GM23338 (cell line): Measurements from ENCODE around the gene LMX1B. TPM values are rescaled to one million over a fixed set of nuclear protein-coding genes. Genes with fewer than 3 reads are reported as not detected.

Source experiments
- ATAC-seq: fragments of 200-7000 bp; cut with Tn5 transposase; 3 replicates; pipeline ENCODE4 v1.9.1; 2020
- DNase-seq: peaks from one replicate; pipeline ENCODE4 v3.0.0-alpha.2; 2015; ENCODE audit warnings: low spot score
- H2AFZ ChIP-seq: fragments of 200-600 bp; sonication (generic); 2 replicates; pipeline ENCODE4 v1.8.0; 2016; ENCODE audit warnings: antibody characterized with exemption, mild to moderate bottlenecking, moderate library complexity
- H3F3A ChIP-seq: fragments of 200-600 bp; sonication (generic); replicated peaks from 2 replicates; pipeline ENCODE4 v1.8.0; 2017; ENCODE audit warnings: antibody characterized with exemption, mixed run types, low read depth
- H3K27ac ChIP-seq: fragments of 200-600 bp; sonication (generic); 2 replicates; pipeline ENCODE4 v1.6.1; 2016; ENCODE audit warnings: low read depth
- H3K27me3 ChIP-seq: fragments of 200-600 bp; sonication (generic); 2 replicates; pipeline ENCODE4 v1.8.0; 2016; ENCODE audit warnings: mild to moderate bottlenecking, mixed run types, moderate library complexity; ENCODE audit not compliant: insufficient read depth
- H3K36me3 ChIP-seq: fragments of 200-600 bp; sonication (generic); 2 replicates; pipeline ENCODE4 v1.8.0; 2016; ENCODE audit warnings: mild to moderate bottlenecking; ENCODE audit not compliant: insufficient read depth
- H3K4me1 ChIP-seq: fragments of 200-600 bp; sonication (generic); 2 replicates; pipeline ENCODE4 v1.8.0; 2016; ENCODE audit warnings: mild to moderate bottlenecking, moderate library complexity; ENCODE audit not compliant: insufficient read depth
- H3K4me2 ChIP-seq: fragments of 200-600 bp; sonication (generic); 2 replicates; pipeline ENCODE4 v1.7.1; 2017; ENCODE audit warnings: mixed run types
- H3K4me3 ChIP-seq: fragments of 200-600 bp; sonication (generic); 2 replicates; pipeline ENCODE4 v1.6.1; 2016; ENCODE audit warnings: mixed run types
- H3K79me2 ChIP-seq: fragments of 200-600 bp; sonication (generic); replicated peaks from 2 replicates; pipeline ENCODE4 v1.8.0; 2017; ENCODE audit warnings: mild to moderate bottlenecking; ENCODE audit not compliant: insufficient read depth
- H3K9me2 ChIP-seq: fragments of 200-600 bp; sonication (generic); 2 replicates; pipeline ENCODE4 v1.8.0; 2017; ENCODE audit not compliant: insufficient read depth
- H4K20me1 ChIP-seq: fragments of 200-600 bp; sonication (generic); replicated peaks from 2 replicates; pipeline ENCODE4 v1.8.0; 2017; ENCODE audit warnings: mild to moderate bottlenecking; ENCODE audit not compliant: insufficient read depth
- H3K27ac Mint-ChIP-seq: 2 replicates; pipeline ENCODE4 v1.8.0; 2020; ENCODE audit warnings: inconsistent platforms, mild to moderate bottlenecking, moderate library complexity, mixed read lengths
- H3K27me3 Mint-ChIP-seq: 3 replicates; pipeline ENCODE4 v1.8.0; 2022; ENCODE audit warnings: low read depth, mild to moderate bottlenecking, moderate library complexity, mixed read lengths, inconsistent platforms; ENCODE audit not compliant: insufficient read depth, poor library complexity
- H3K36me3 Mint-ChIP-seq: 3 replicates; pipeline ENCODE4 v1.8.0; 2021; ENCODE audit warnings: low read depth, mild to moderate bottlenecking, inconsistent platforms, moderate library complexity, mixed read lengths
- H3K4me1 Mint-ChIP-seq: 3 replicates; pipeline ENCODE4 v1.8.0; 2020; ENCODE audit warnings: mild to moderate bottlenecking, inconsistent platforms, mixed read lengths
- H3K4me3 Mint-ChIP-seq: 3 replicates; pipeline ENCODE4 v1.8.0; 2021; ENCODE audit warnings: moderate library complexity, mild to moderate bottlenecking, inconsistent platforms, mixed read lengths
- H3K9me3 Mint-ChIP-seq: 3 replicates; pipeline ENCODE4 v1.8.0; 2020; ENCODE audit warnings: moderate library complexity, mild to moderate bottlenecking, inconsistent platforms, mixed read lengths
- CREB1 ChIP-seq: fragments of 250-450 bp; sonication (Bioruptor Pico); IDR thresholded peaks from 2 replicates; pipeline ENCODE4 v1.5.0; 2020; ENCODE audit warnings: low read depth, mild to moderate bottlenecking, moderate library complexity
- EZH2 ChIP-seq: fragments of 200-600 bp; sonication (generic); IDR thresholded peaks from one replicate; pipeline ENCODE4 v1.8.0; 2017; ENCODE audit warnings: antibody characterized with exemption, mild to moderate bottlenecking, low read depth; ENCODE audit not compliant: unreplicated experiment
- JUNB ChIP-seq: IDR thresholded peaks from one replicate; pipeline ENCODE4 v1.6.1; 2016; ENCODE audit warnings: antibody characterized with exemption; ENCODE audit not compliant: unreplicated experiment
- NANOG ChIP-seq: IDR thresholded peaks from 2 replicates; pipeline ENCODE4 v1.6.1; 2016; ENCODE audit warnings: antibody characterized with exemption, borderline replicate concordance
- POLR2AphosphoS5 ChIP-seq: IDR thresholded peaks from 2 replicates; pipeline ENCODE4 v1.6.1; 2016; ENCODE audit warnings: antibody characterized with exemption, low read depth
- STAT1 ChIP-seq: IDR thresholded peaks from one replicate; pipeline ENCODE4 v1.6.1; 2016; ENCODE audit warnings: antibody characterized with exemption; ENCODE audit not compliant: unreplicated experiment
- ZNF331 ChIP-seq: fragments of 250-450 bp; sonication (Bioruptor Pico); IDR thresholded peaks from 2 replicates; pipeline ENCODE4 v1.5.0; 2020; ENCODE audit warnings: low read depth, mild to moderate bottlenecking, moderate library complexity
- polyA plus RNA-seq: library from polyadenylated mRNA; unstranded; fragments of >200 nt; fragmentation: Nextera tagmentation; extraction: Ambion mirVana; gene quantifications from 2 replicates; pipeline ENCODE4 v1.2.1, GENCODE V29; 2016
- total RNA-seq: library from RNA; depleted of rRNA; stranded (reverse); fragments of >200 nt; shearing (Covaris generic); gene quantifications from 2 replicates; pipeline ENCODE4 v1.2.3, GENCODE V29; 2014
- TF ChIP-seq, protein P1 (sequence below): fragments of 250-450 bp; sonication (Bioruptor Pico); IDR thresholded peaks from 2 replicates; pipeline ENCODE4 v1.5.0; 2020; ENCODE audit warnings: mild to moderate bottlenecking, moderate library complexity
- TF ChIP-seq, protein P2 (sequence below): IDR thresholded peaks from 2 replicates; pipeline ENCODE4 v1.6.1; 2016; ENCODE audit warnings: antibody characterized with exemption
- TF ChIP-seq, protein P3 (sequence below), 2 experiments: fragments of 200-600 bp in 1 of 2; sonication (generic) in 1 of 2; conservative IDR thresholded peaks; 2 replicates each; pipeline versions ENCODE4 v1.5.1 to v1.6.1; 2016 to 2017; ENCODE audit warnings: antibody characterized with exemption in 2 of 2, low read depth in 2 of 2, mild to moderate bottlenecking in 2 of 2, moderate library complexity in 1 of 2

The LMX1B gene
- total and polyA plus RNA-seq, 2 experiments from 2014 or later = 0.08 to 0.21 TPM

DNA sequence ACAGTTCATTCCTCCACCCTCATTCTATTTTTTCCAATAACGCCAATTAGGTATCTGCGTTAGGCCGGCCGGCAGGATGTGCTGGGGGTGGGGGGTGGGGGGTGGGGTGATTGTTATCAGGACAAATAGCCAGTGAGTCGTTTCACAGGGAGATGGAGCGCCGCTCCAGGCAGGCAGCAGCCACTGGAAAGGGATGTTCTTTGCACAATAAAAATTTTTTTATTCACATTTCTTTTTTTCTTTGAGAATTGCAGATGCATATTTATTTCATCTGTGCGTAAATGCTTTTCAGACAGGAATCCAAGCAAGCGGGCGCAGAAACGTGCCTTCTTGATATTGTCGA, 4.1 kb downstream of the LMX1B start:
- Histone ChIP-seq H3K27ac (no peak overlapping the region), H3K36me3 (no peaks in the 10 kb centered on the region), H3K9me2 (no peaks in the 10 kb centered on the region), H3K79me2 (no peaks in the 10 kb centered on the region), H3K4me2 (peak overlapping the region; percentile 85), H3K27me3 (peaks cover 94% of the 10 kb centered on the region), H3K4me1 (peaks cover 65% of the 10 kb centered on the region), H2AFZ (no peak overlapping the region), H4K20me1 (peaks cover 18% of the 10 kb centered on the region), H3F3A (peaks cover 19% of the 10 kb centered on the region), H3K4me3 (peak overlapping the region; percentile 57)
- ATAC-seq = no peak
- Mint-ChIP-seq H3K9me3 (no peaks in the 10 kb centered on the region), H3K36me3 (no peaks in the 10 kb centered on the region), H3K4me1 (peaks cover 62% of the 10 kb centered on the region), H3K27ac (no peak overlapping the region), H3K4me3 (peak overlapping the region; percentile 66), H3K27me3 (peaks cover 92% of the 10 kb centered on the region)
- no peak for TF ChIP-seq JUNB
- TF ChIP-seq, protein P1, sequence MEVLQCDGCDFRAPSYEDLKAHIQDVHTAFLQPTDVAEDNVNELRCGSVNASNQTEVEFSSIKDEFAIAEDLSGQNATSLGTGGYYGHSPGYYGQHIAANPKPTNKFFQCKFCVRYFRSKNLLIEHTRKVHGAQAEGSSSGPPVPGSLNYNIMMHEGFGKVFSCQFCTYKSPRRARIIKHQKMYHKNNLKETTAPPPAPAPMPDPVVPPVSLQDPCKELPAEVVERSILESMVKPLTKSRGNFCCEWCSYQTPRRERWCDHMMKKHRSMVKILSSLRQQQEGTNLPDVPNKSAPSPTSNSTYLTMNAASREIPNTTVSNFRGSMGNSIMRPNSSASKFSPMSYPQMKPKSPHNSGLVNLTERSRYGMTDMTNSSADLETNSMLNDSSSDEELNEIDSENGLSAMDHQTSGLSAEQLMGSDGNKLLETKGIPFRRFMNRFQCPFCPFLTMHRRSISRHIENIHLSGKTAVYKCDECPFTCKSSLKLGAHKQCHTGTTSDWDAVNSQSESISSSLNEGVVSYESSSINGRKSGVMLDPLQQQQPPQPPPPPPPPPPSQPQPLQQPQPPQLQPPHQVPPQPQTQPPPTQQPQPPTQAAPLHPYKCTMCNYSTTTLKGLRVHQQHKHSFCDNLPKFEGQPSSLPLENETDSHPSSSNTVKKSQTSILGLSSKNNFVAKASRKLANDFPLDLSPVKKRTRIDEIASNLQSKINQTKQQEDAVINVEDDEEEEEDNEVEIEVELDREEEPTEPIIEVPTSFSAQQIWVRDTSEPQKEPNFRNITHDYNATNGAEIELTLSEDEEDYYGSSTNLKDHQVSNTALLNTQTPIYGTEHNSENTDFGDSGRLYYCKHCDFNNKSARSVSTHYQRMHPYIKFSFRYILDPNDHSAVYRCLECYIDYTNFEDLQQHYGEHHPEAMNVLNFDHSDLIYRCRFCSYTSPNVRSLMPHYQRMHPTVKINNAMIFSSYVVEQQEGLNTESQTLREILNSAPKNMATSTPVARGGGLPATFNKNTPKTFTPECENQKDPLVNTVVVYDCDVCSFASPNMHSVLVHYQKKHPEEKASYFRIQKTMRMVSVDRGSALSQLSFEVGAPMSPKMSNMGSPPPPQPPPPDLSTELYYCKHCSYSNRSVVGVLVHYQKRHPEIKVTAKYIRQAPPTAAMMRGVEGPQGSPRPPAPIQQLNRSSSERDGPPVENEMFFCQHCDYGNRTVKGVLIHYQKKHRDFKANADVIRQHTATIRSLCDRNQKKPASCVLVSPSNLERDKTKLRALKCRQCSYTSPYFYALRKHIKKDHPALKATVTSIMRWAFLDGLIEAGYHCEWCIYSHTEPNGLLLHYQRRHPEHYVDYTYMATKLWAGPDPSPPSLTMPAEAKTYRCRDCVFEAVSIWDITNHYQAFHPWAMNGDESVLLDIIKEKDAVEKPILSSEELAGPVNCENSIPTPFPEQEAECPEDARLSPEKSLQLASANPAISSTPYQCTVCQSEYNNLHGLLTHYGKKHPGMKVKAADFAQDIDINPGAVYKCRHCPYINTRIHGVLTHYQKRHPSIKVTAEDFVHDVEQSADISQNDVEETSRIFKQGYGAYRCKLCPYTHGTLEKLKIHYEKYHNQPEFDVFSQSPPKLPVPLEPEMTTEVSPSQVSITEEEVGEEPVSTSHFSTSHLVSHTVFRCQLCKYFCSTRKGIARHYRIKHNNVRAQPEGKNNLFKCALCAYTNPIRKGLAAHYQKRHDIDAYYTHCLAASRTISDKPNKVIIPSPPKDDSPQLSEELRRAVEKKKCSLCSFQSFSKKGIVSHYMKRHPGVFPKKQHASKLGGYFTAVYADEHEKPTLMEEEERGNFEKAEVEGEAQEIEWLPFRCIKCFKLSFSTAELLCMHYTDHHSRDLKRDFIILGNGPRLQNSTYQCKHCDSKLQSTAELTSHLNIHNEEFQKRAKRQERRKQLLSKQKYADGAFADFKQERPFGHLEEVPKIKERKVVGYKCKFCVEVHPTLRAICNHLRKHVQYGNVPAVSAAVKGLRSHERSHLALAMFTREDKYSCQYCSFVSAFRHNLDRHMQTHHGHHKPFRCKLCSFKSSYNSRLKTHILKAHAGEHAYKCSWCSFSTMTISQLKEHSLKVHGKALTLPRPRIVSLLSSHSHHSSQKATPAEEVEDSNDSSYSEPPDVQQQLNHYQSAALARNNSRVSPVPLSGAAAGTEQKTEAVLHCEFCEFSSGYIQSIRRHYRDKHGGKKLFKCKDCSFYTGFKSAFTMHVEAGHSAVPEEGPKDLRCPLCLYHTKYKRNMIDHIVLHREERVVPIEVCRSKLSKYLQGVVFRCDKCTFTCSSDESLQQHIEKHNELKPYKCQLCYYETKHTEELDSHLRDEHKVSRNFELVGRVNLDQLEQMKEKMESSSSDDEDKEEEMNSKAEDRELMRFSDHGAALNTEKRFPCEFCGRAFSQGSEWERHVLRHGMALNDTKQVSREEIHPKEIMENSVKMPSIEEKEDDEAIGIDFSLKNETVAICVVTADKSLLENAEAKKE (CRISPR knock-in tag) = no peak
- TF ChIP-seq, protein P2, sequence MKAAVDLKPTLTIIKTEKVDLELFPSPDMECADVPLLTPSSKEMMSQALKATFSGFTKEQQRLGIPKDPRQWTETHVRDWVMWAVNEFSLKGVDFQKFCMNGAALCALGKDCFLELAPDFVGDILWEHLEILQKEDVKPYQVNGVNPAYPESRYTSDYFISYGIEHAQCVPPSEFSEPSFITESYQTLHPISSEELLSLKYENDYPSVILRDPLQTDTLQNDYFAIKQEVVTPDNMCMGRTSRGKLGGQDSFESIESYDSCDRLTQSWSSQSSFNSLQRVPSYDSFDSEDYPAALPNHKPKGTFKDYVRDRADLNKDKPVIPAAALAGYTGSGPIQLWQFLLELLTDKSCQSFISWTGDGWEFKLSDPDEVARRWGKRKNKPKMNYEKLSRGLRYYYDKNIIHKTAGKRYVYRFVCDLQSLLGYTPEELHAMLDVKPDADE = no peak
- TF ChIP-seq STAT1 = no peak
- no peak for TF ChIP-seq NANOG
- TF ChIP-seq EZH2 = no peak
- no peak for TF ChIP-seq ZNF331 (CRISPR knock-in tag)
- TF ChIP-seq POLR2AphosphoS5 = no peak
- no peak for TF ChIP-seq CREB1 (CRISPR knock-in tag)
- TF ChIP-seq, protein P3, sequence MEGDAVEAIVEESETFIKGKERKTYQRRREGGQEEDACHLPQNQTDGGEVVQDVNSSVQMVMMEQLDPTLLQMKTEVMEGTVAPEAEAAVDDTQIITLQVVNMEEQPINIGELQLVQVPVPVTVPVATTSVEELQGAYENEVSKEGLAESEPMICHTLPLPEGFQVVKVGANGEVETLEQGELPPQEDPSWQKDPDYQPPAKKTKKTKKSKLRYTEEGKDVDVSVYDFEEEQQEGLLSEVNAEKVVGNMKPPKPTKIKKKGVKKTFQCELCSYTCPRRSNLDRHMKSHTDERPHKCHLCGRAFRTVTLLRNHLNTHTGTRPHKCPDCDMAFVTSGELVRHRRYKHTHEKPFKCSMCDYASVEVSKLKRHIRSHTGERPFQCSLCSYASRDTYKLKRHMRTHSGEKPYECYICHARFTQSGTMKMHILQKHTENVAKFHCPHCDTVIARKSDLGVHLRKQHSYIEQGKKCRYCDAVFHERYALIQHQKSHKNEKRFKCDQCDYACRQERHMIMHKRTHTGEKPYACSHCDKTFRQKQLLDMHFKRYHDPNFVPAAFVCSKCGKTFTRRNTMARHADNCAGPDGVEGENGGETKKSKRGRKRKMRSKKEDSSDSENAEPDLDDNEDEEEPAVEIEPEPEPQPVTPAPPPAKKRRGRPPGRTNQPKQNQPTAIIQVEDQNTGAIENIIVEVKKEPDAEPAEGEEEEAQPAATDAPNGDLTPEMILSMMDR (conservative IDR thresholded peaks at IDR 0.05; ENCODE audit: low read depth in 2 of 2) = no peak
- peak; percentile 37 for DNase-seq
